AG09319 (cell line): ENCODE measurements around the gene AQP9.

Experiments used
- DNase-seq: peaks from one replicate; pipeline ENCODE4 v3.0.0-alpha.2; 2010; ENCODE audit warnings: low read depth; ENCODE audit errors: extremely low read depth
- CTCF ChIP-seq: IDR thresholded peaks from 2 replicates; pipeline ENCODE4 v1.5.1; 2011; ENCODE audit warnings: low read depth, mild to moderate bottlenecking, inconsistent platforms, low read length, moderate library complexity

AQP9 gene

GRCh38 chr15:58138106-58138505 lies at the start of gene AQP9:
AQP9 (plus strand) TSS chr15:58138381; CDS start chr15:58138566, 185 bp downstream.
- no peak for DNase-seq
- no peak for TF ChIP-seq CTCF

- TF ChIP-seq CTCF = no peak
- no peak for DNase-seq
Measured at GRCh38 chr15:58095415-58095814, 42.8 kb upstream of the AQP9 start.

GRCh38 chr15:58096529-58097084 lies 41.6 kb upstream of the AQP9 start:
- DNase-seq = no peak
- no peak for TF ChIP-seq CTCF

GRCh38 chr15:58103482-58103881 lies 34.7 kb upstream of the AQP9 start:
- TF ChIP-seq CTCF = no peak

GRCh38 chr15:58108117-58108516 lies 30.1 kb upstream of the AQP9 start:
- DNase-seq = no peak
- no peak for TF ChIP-seq CTCF

More at GRCh38 chr15:58103482-58103881, 34.7 kb upstream of the AQP9 start:
- no peak for DNase-seq

DNA sequence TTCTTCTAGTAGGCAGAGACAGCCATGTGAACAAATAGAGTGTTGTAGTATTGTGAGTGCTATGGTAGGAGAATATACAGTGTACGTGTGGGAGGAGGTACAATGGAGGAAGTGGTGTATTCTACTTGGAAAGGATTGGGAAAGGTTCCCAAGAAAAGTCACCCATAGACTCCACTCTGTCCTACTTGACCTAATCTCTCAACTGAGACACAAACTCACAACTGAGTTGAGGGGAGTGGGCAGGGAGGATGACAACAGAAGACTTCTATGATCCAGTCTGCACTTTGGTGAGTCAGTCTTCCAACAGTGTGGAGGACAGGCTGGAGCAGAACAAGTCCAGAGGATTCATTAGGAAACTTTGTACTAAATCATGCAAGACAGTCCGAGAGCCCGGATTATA lies 28.8 kb upstream of the AQP9 start:
- TF ChIP-seq CTCF = no peak
- DNase-seq = no peak

DNA sequence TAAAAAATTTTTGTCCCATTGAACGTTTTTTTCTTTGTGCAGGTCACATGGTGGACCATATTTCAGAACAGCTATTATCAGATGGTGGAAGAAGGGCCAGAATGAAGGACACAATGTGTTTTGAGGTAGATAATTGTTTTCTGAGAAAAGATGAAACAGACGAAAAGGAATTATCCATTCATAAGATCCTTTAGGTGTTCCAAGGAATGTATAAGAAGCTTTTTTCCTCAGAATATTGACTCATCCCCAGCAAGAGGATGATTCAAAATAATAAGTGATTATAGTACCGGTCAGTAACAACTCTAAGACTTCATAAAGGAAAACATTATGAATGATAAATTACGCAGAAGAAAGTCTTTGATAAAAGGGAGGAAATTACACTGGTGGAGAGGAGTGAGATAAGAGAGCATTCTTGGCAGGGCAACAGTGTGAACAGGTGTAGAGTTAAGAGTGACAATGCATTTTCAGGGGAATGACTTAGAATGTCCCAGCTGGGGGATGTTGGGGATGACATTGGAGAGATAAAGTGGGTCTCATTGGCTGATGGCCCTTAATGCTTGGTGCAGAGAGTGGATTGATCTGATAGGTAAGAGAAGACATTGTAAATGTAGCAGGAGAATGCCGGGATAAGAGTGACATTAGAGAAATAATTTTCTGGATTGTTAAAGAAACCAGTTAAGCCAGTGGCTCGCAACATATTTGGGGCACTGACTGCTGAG lies 27.0 kb upstream of the AQP9 start:
- no peak for DNase-seq
- no peak for TF ChIP-seq CTCF
